ENCODE data around the gene UBXN10. TPM values are rescaled to one million over a fixed set of nuclear protein-coding genes. Genes with fewer than 3 reads are reported as not detected.

Gene UBXN10
- total and polyA plus RNA-seq, 2 of the 4 experiments (the other 2 are of a cell fraction) = not detected

DNA sequence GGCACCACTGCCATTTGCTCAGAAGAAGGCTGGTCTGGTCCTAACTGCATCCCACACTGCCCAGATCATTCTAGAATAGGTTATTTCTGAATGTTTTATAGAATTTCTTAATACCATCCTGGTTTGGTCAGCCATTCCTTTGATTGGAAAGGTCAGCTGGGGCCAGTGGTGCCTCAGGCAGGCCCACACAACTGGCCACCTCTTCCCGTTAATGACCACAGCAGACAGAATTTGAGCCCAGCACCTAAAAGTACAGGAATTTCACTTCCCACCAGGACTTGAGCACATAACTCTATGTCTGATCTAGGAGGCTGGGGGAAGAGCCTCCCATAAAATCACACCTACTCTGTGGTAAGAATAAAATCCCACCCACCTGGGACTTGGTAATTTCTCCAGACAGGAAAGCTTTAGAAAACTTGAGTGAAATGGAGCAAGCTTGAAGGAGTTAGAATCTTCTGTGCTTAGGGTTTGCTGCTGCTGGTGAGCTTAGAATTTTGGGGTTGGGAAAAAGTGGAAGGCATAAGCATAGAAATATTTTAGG lies 7.0 kb downstream of the UBXN10 start:
- no TSS peak for BruUV-seq (replicated peaks)
- intact Hi-C loops (cut with micrococcal nuclease) = no loop called here

More for the DNA sequence above, 7.0 kb downstream of the UBXN10 start:
- Histone ChIP-seq H4K8ac (ENCODE audit: low read depth in 2 of 2, low read length in 2 of 2) (no peak overlapping the region), H3K9me3 (ENCODE audit: control insufficient read depth, insufficient read depth, low read length) (no peaks in the 10 kb centered on the region), H3K18ac (ENCODE audit: low read depth, low read length) (no peak overlapping the region), H3K4me2 (ENCODE audit: low read depth, low read length) (no peak overlapping the region), H3K4ac (ENCODE audit: low read depth, low read length) (no peak overlapping the region), H3K27ac (ENCODE audit: insufficient read depth, low read length) (no peak overlapping the region), H3K9me1 (ENCODE audit: insufficient read depth, low read length) (no peaks in the 10 kb centered on the region), H3K27me3 (ENCODE audit: control insufficient read depth, insufficient read depth, low read length) (peaks cover 39% of the 10 kb centered on the region), H4K20me1 (ENCODE audit: insufficient read depth, low read length) (no peaks in the 10 kb centered on the region), H2BK5ac (ENCODE audit: low read depth, low read length, poor library complexity, severe bottlenecking) (no peak overlapping the region), H3K56ac (ENCODE audit: extremely low read depth, insufficient read depth, low read length) (no peak overlapping the region), H3K23ac (ENCODE audit: low read depth, low read length) (no peak overlapping the region), H4K5ac (ENCODE audit: low read depth, low read length) (no peak overlapping the region), H3K9ac (ENCODE audit: low read depth, low read length) (no peak overlapping the region), H3K4me1 (ENCODE audit: control insufficient read depth, insufficient read depth, low read length) (no peaks in the 10 kb centered on the region), H3K79me1 (ENCODE audit: low read depth in 1 of 2, low read length in 2 of 2) (no peaks in the 10 kb centered on the region), H2AK5ac (ENCODE audit: low read depth, low read length) (no peak overlapping the region), H3K36me3 (ENCODE audit: control insufficient read depth, insufficient read depth, low read length) (no peaks in the 10 kb centered on the region), H2AK9ac (replicated peaks; ENCODE audit: low read depth, low read length, poor library complexity) (no peak overlapping the region), H2BK20ac (ENCODE audit: low read depth, low read length) (no peak overlapping the region), H4K91ac (ENCODE audit: insufficient read depth, low read depth, low read length) (no peak overlapping the region), H2AFZ (replicated peaks; ENCODE audit: low read length, poor library complexity) (no peak overlapping the region), H2BK120ac (ENCODE audit: low read depth, low read length) (no peak overlapping the region), H3K4me3 (ENCODE audit: insufficient read depth, low read depth, low read length) (no peak overlapping the region), H3K14ac (replicated peaks; ENCODE audit: low read depth, low read length) (no peak overlapping the region), H2BK15ac (ENCODE audit: low read depth, low read length) (no peak overlapping the region)
- in situ Hi-C loops (cut with MboI; ENCODE audit: low sequenced_read_pairs) = no loop called here
- POLR2A ChIA-PET (ENCODE audit: unreplicated experiment) = no interaction called here
- dilution Hi-C loops (cut with HindIII; ENCODE audit: low sequenced_read_pairs, unreplicated experiment) = no loop called here
- TF ChIP-seq, protein P1, sequence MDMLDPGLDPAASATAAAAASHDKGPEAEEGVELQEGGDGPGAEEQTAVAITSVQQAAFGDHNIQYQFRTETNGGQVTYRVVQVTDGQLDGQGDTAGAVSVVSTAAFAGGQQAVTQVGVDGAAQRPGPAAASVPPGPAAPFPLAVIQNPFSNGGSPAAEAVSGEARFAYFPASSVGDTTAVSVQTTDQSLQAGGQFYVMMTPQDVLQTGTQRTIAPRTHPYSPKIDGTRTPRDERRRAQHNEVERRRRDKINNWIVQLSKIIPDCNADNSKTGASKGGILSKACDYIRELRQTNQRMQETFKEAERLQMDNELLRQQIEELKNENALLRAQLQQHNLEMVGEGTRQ (IDR thresholded peaks at IDR 0.05; ENCODE audit: low read depth, low read length) = no peak
- TF ChIP-seq RFX5 (IDR thresholded peaks at IDR 0.05; ENCODE audit: low read depth, low read length) = no peak
- no peak for TF ChIP-seq RAD21 (IDR thresholded peaks at IDR 0.05; ENCODE audit: low read length)
- no CpG with 5 or more reads among the region's 1 CpG for WGBS, 2 experiments (ENCODE audit: extremely low coverage in 2 of 2, insufficient read length in 1 of 2)
- ATAC-seq (ENCODE audit: low read depth) = no peak
- DNase-seq = no peak
- CTCF ChIA-PET = no interaction called here

All from IMR-90 (cell line).